Measurements from ENCODE around the gene HLX. TPM values are rescaled to one million over a fixed set of nuclear protein-coding genes. Genes with fewer than 3 reads are reported as not detected.

The HLX gene
- total RNA-seq, 4 donors from 2014 or later: 4.2 to 18.4 (median 9.3) TPM

- no peak for DNase-seq
- no peak overlapping the region for H3K27ac ChIP-seq
- TF ChIP-seq POLR2A (IDR thresholded peaks at IDR 0.05) (no peak), CTCF (IDR thresholded peaks at IDR 0.05) (peak in 2 of 5 experiments; percentile 28 to 30)
- no peaks in the 10 kb centered on the region for H3K36me3 ChIP-seq
- in situ Hi-C loops (cut with MboI; ENCODE audit: low pct_ligation_motif_present in 1 of 4, low pct_unique_long_range_greater_than_20kb in 1 of 4, low sequenced_read_pairs in 3 of 4): loop anchor here in 1 of 4 donors (25.0 kb wide), 1 partner anchor 304 kb away; no protein-coding TSS in a partner anchor
- WGBS, 2 donors (ENCODE audit: low coverage in 1 of 2): 25 to 51% methylated on average over 2 of the region's 2 CpGs
- H3K4me3 ChIP-seq: no peak overlapping the region
- intact Hi-C loops (cut with DNase I; ENCODE audit: low total_unique reads): no loop called here
- peaks cover 1% of the 10 kb centered on the region for H3K27me3 ChIP-seq
- H3K9me3 ChIP-seq: no peaks in the 10 kb centered on the region
- no peaks in the 10 kb centered on the region for H3K4me1 ChIP-seq
These were observed 29.5 kb downstream of the HLX start for GRCh38 chr1:220908757-220909156.

- 90% methylated on average over 5 of the region's 5 CpGs; no CpG with 5 or more reads in 1 of the 2 donors for WGBS, 2 donors (ENCODE audit: low coverage in 1 of 2)
These were observed 30.8 kb downstream of the HLX start for GRCh38 chr1:220910021-220910420.

GRCh38 chr1:220914283-220915116 is 35.3 kb downstream of the HLX start:
- no peak overlapping the region for H3K27ac ChIP-seq
- 62 to 74% methylated on average over 4 to 6 of the region's 6 CpGs for WGBS, 2 donors (ENCODE audit: low coverage in 1 of 2)
- TF ChIP-seq CTCF (IDR thresholded peaks at IDR 0.05) (no peak), POLR2A (IDR thresholded peaks at IDR 0.05) (no peak), POLR2AphosphoS5 (IDR thresholded peaks at IDR 0.05) (no peak), EP300 (IDR thresholded peaks at IDR 0.05; ENCODE audit: low read depth) (no peak)

More at GRCh38 chr1:220910021-220910420, 30.8 kb downstream of the HLX start:
- no peaks in the 10 kb centered on the region for H3K27me3 ChIP-seq
- no peak overlapping the region for H3K4me3 ChIP-seq
- no peak for TF ChIP-seq POLR2A (IDR thresholded peaks at IDR 0.05)
- TF ChIP-seq EP300 (IDR thresholded peaks at IDR 0.05; ENCODE audit: low read depth): no peak
- no peak for TF ChIP-seq CTCF (IDR thresholded peaks at IDR 0.05)
- TF ChIP-seq POLR2AphosphoS5 (IDR thresholded peaks at IDR 0.05): no peak
- DNase-seq: no peak
- H3K4me1 ChIP-seq: no peaks in the 10 kb centered on the region
- in situ Hi-C loops (cut with MboI; ENCODE audit: low pct_ligation_motif_present in 1 of 4, low pct_unique_long_range_greater_than_20kb in 1 of 4, low sequenced_read_pairs in 3 of 4) (loop anchor here in 1 of 4 donors (25.0 kb wide), 1 partner anchor 302 kb away; no protein-coding TSS in a partner anchor), intact Hi-C loops (cut with DNase I; ENCODE audit: low total_unique reads) (no loop called here)
- H3K9me3 ChIP-seq: no peaks in the 10 kb centered on the region
- H3K36me3 ChIP-seq: no peaks in the 10 kb centered on the region
- H3K27ac ChIP-seq: no peak overlapping the region

GRCh38 chr1:220915117-220915440 is 35.8 kb downstream of the HLX start:
- no peak for TF ChIP-seq POLR2AphosphoS5 (IDR thresholded peaks at IDR 0.05)
- no peak for TF ChIP-seq EP300 (IDR thresholded peaks at IDR 0.05; ENCODE audit: low read depth)
- no peak for TF ChIP-seq CTCF (IDR thresholded peaks at IDR 0.05)
- no peak for TF ChIP-seq POLR2A (IDR thresholded peaks at IDR 0.05)
- WGBS, 2 donors (ENCODE audit: low coverage in 1 of 2): 43 to 72% methylated on average over 1 to 4 of the region's 4 CpGs
- no peaks in the 10 kb centered on the region for H3K36me3 ChIP-seq
- no peak for DNase-seq
- in situ Hi-C loops (cut with MboI; ENCODE audit: low pct_ligation_motif_present in 1 of 4, low pct_unique_long_range_greater_than_20kb in 1 of 4, low sequenced_read_pairs in 3 of 4): loop anchor here in 1 of 4 donors (25.0 kb wide), 1 partner anchor 297 kb away; no protein-coding TSS in a partner anchor
- no peak overlapping the region for H3K4me3 ChIP-seq
- no peaks in the 10 kb centered on the region for H3K4me1 ChIP-seq
- no peaks in the 10 kb centered on the region for H3K27me3 ChIP-seq
- no peak overlapping the region for H3K27ac ChIP-seq
- intact Hi-C loops (cut with DNase I; ENCODE audit: low total_unique reads): no loop called here
- no peaks in the 10 kb centered on the region for H3K9me3 ChIP-seq

More at GRCh38 chr1:220914283-220915116, 35.3 kb downstream of the HLX start:
- H3K27me3 ChIP-seq: no peaks in the 10 kb centered on the region
- intact Hi-C loops (cut with DNase I; ENCODE audit: low total_unique reads): no loop called here
- H3K4me1 ChIP-seq: no peaks in the 10 kb centered on the region
- no peak for DNase-seq
- no peaks in the 10 kb centered on the region for H3K9me3 ChIP-seq
- in situ Hi-C loops (cut with MboI; ENCODE audit: low pct_ligation_motif_present in 1 of 4, low pct_unique_long_range_greater_than_20kb in 1 of 4, low sequenced_read_pairs in 3 of 4): loop anchor here in 1 of 4 donors (25.0 kb wide), 1 partner anchor 298 kb away; no protein-coding TSS in a partner anchor
- no peaks in the 10 kb centered on the region for H3K36me3 ChIP-seq
- H3K4me3 ChIP-seq: no peak overlapping the region

Data from transverse colon (tissue), 4 donors.